ENCODE data around the gene TCF7L1. TPM values are rescaled to one million over a fixed set of nuclear protein-coding genes. Genes with fewer than 3 reads are reported as not detected.

TCF7L1 gene
- total and polyA plus RNA-seq, 2 donors (not counting 3 experiments of a cell fraction or from before 2014, with no cell fraction given) = 9.6 to 17.4 TPM

DNA sequence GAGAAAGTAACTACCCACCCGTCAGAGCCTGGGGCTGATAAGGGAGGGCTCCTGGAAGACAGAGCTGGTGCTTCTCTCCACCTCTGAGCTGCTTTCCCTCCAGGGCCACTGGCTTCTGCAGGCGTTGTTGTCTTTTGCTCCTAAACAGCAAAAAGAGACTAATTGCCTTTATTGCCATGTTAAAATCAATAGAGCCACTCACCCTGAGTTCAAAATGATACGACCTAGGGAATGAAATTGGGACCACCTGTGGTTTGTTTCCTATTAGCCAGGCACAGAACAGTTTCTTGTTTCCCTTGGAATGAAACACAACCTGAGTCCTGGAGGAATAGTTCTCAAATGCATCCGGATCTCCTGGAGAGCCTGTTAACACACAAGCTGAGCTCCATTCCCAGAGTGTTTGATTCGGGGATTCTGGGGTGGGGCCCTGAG is 45.8 kb downstream of the TCF7L1 start:
- Histone ChIP-seq H3K9me1 (replicated peaks; ENCODE audit: control insufficient read depth, extremely low read depth, insufficient read depth, low read length) (no peaks in the 10 kb centered on the region), H3K4me1 (ENCODE audit: control insufficient read depth, extremely low read depth, insufficient read depth, low read length) (peaks cover 59% of the 10 kb centered on the region), H3K4me3 (replicated peaks in 1 of 3; ENCODE audit: insufficient read depth in 1 of 3, low read depth in 1 of 3, low read length in 3 of 3) (no peak overlapping the region), H3K4me2 (ENCODE audit: insufficient read depth, low read length) (no peak overlapping the region), H3K27ac (ENCODE audit: insufficient read depth, low read depth, low read length) (no peak overlapping the region), H3K36me3 (ENCODE audit: control insufficient read depth in 2 of 2, extremely low read depth in 1 of 2, insufficient read depth in 2 of 2, low read length in 2 of 2) (no peaks in the 10 kb centered on the region), H3K79me2 (ENCODE audit: control insufficient read depth, insufficient read depth, low read length) (no peaks in the 10 kb centered on the region), H4K20me1 (replicated peaks; ENCODE audit: control insufficient read depth, extremely low read depth, insufficient read depth, low read length) (no peaks in the 10 kb centered on the region), H3K9ac (replicated peaks; ENCODE audit: extremely low read depth, insufficient read depth, low read length) (no peak overlapping the region), H3K9me3 (replicated peaks; ENCODE audit: control insufficient read depth, insufficient read depth, low read length) (no peaks in the 10 kb centered on the region), H2AFZ (ENCODE audit: low read depth, low read length) (no peak overlapping the region), H3K27me3 (ENCODE audit: control insufficient read depth in 2 of 2, insufficient read depth in 2 of 2, low read length in 2 of 2) (no peaks in the 10 kb centered on the region)
- intact Hi-C loops (cut with micrococcal nuclease) = loop anchor here (2.0 to 5.0 kb wide), 2 partner anchors 46 to 63 kb away; partner anchors contain the start of gene TCF7L1
- dilution Hi-C loops (cut with MboI; ENCODE audit: extremely low pct_ligation_motif_present, low sequenced_read_pairs) = no loop called here
- TF ChIP-seq, protein P1, sequence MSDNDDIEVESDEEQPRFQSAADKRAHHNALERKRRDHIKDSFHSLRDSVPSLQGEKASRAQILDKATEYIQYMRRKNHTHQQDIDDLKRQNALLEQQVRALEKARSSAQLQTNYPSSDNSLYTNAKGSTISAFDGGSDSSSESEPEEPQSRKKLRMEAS (IDR thresholded peaks at IDR 0.05; ENCODE audit: insufficient read depth, insufficient read length) = no peak
- TF ChIP-seq GATA2 (IDR thresholded peaks at IDR 0.05; ENCODE audit: insufficient read depth, insufficient read length, low read depth, low read length) = no peak
- DNase-seq (ENCODE audit: low read depth, low spot score) (no peak), FAIRE-seq (no peak)
- ChIA-PET POLR2A (no interaction called here), CTCF (interaction anchor here (0.8 to 3.6 kb wide), 14 partner anchors 8 to 106 kb away, joined by 3 to 21 read pairs (median 4); partner anchors contain the start of gene TCF7L1)
- BruUV-seq (replicated peaks) = no TSS peak

DNA sequence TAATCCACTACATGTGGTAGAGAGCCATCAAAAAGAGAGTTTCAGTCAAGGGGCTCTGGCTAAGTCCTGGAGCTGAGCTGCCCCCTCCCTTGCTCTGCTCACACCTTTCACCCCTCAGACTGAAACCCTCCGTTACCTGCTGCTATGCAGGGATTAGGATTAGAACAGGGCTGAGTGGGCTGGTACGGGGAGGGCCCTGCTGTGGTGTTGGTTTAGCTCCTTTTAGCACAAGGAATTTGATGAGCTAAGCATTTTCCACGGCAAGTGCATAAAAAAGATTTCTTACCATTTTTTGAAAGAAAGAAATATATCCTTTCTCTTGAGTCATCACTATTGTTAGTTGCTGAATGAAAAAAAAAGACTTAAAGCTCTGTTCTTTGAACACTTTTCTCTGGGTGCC is 46.3 kb downstream of the TCF7L1 start:
- Histone ChIP-seq H3K4me2 (ENCODE audit: insufficient read depth, low read length) (no peak overlapping the region), H3K27me3 (ENCODE audit: control insufficient read depth in 2 of 2, insufficient read depth in 2 of 2, low read length in 2 of 2) (no peaks in the 10 kb centered on the region), H3K4me3 (replicated peaks in 1 of 3; ENCODE audit: insufficient read depth in 1 of 3, low read depth in 1 of 3, low read length in 3 of 3) (no peak overlapping the region), H3K27ac (ENCODE audit: insufficient read depth, low read depth, low read length) (no peak overlapping the region), H4K20me1 (replicated peaks; ENCODE audit: control insufficient read depth, extremely low read depth, insufficient read depth, low read length) (no peaks in the 10 kb centered on the region), H3K36me3 (ENCODE audit: control insufficient read depth in 2 of 2, extremely low read depth in 1 of 2, insufficient read depth in 2 of 2, low read length in 2 of 2) (no peaks in the 10 kb centered on the region), H3K79me2 (ENCODE audit: control insufficient read depth, insufficient read depth, low read length) (no peaks in the 10 kb centered on the region), H3K9ac (replicated peaks; ENCODE audit: extremely low read depth, insufficient read depth, low read length) (no peak overlapping the region), H3K4me1 (ENCODE audit: control insufficient read depth, extremely low read depth, insufficient read depth, low read length) (peaks cover 58% of the 10 kb centered on the region), H3K9me1 (replicated peaks; ENCODE audit: control insufficient read depth, extremely low read depth, insufficient read depth, low read length) (no peaks in the 10 kb centered on the region), H3K9me3 (replicated peaks; ENCODE audit: control insufficient read depth, insufficient read depth, low read length) (no peaks in the 10 kb centered on the region), H2AFZ (ENCODE audit: low read depth, low read length) (no peak overlapping the region)
- CTCF ChIA-PET = interaction anchor here (0.8 to 3.6 kb wide), 14 partner anchors 9 to 106 kb away, joined by 3 to 21 read pairs (median 4); partner anchors contain the start of gene TCF7L1
- dilution Hi-C loops (cut with MboI; ENCODE audit: extremely low pct_ligation_motif_present, low sequenced_read_pairs) = no loop called here
- FAIRE-seq (peak; percentile 81), DNase-seq (ENCODE audit: low read depth, low spot score) (peak; percentile 58)
- intact Hi-C loops (cut with micrococcal nuclease) = loop anchor here (2.0 to 5.0 kb wide), 2 partner anchors 47 to 63 kb away; partner anchors contain the start of gene TCF7L1
- no TSS peak for BruUV-seq (replicated peaks)
- POLR2A ChIA-PET = no interaction called here
- TF ChIP-seq MYC (IDR thresholded peaks at IDR 0.05; ENCODE audit: low read depth, low read length) (no peak), POLR2A (IDR thresholded peaks at IDR 0.05; ENCODE audit: low read depth, low read length) (no peak)
- TF ChIP-seq, protein P1 (IDR thresholded peaks at IDR 0.05; ENCODE audit: insufficient read depth, insufficient read length) = no peak

Data from endothelial cell of umbilical vein (primary cell).